Right forelimb (tissue), 1 donor: ENCODE results near the gene ESYT1.
A peak's percentile ranks its signal among the peaks of the same experiment; 100 is the strongest.

Experiments
- DNase-seq: peaks from one replicate; pipeline ENCODE4 v3.0.0-alpha.2; 2018

The ESYT1 gene

GRCh38 chr12:56127888-56128669 is at the start of gene ESYT1:
TSS of gene ESYT1 (plus strand) at chr12:56128267. CDS start at chr12:56128320, 53 bp downstream.
- peak; percentile 97 for DNase-seq

GRCh38 chr12:56078427-56078826 is 49.6 kb upstream of the ESYT1 start:
- DNase-seq, result no peak

- DNase-seq, result peak; percentile 84
Measured at GRCh38 chr12:56078931-56079722, 48.9 kb upstream of the ESYT1 start.

GRCh38 chr12:56079723-56080555 is 48.1 kb upstream of the ESYT1 start, which contains the start of gene ERBB3:
TSS of gene ERBB3 (plus strand) at chr12:56080165. CDS start at chr12:56080301, 136 bp downstream.
- peak; percentile 78 for DNase-seq

- no peak for DNase-seq
Measured at GRCh38 chr12:56080556-56081138, 47.4 kb upstream of the ESYT1 start.

GRCh38 chr12:56081393-56082347 is 46.4 kb upstream of the ESYT1 start:
- DNase-seq, result no peak

- no peak for DNase-seq
Measured at GRCh38 chr12:56082382-56082781, 45.7 kb upstream of the ESYT1 start.

GRCh38 chr12:56082967-56083366 is 45.1 kb upstream of the ESYT1 start:
- no peak for DNase-seq

- DNase-seq, result no peak
Measured at GRCh38 chr12:56084958-56085543, 43.0 kb upstream of the ESYT1 start.

GRCh38 chr12:56086096-56086495 is 42.0 kb upstream of the ESYT1 start:
- no peak for DNase-seq

- DNase-seq, result no peak
Measured at GRCh38 chr12:56086608-56087007, 41.5 kb upstream of the ESYT1 start.

GRCh38 chr12:56087220-56087619 is 40.8 kb upstream of the ESYT1 start:
- no peak for DNase-seq

- no peak for DNase-seq
Measured at GRCh38 chr12:56097738-56098137, 30.3 kb upstream of the ESYT1 start.

GRCh38 chr12:56098592-56098991 is 29.5 kb upstream of the ESYT1 start:
- DNase-seq, result no peak

GRCh38 chr12:56099787-56100186 is 28.3 kb upstream of the ESYT1 start:
- no peak for DNase-seq

GRCh38 chr12:56101045-56101444 is 27.0 kb upstream of the ESYT1 start:
- no peak for DNase-seq

GRCh38 chr12:56102683-56103065 is 25.4 kb upstream of the ESYT1 start:
- DNase-seq, result no peak

- no peak for DNase-seq
Measured at GRCh38 chr12:56103066-56103711, 24.9 kb upstream of the ESYT1 start.

- no peak for DNase-seq
Measured at GRCh38 chr12:56103823-56104108, 24.3 kb upstream of the ESYT1 start.

GRCh38 chr12:56104109-56104814 is 23.8 kb upstream of the ESYT1 start, which contains the start of gene PA2G4:
TSS of gene PA2G4 (plus strand) at chr12:56104559. CDS start at chr12:56104738, 179 bp downstream.
- DNase-seq, result peak; percentile 98
